ENCODE data around the gene SYNDIG1.

Gene SYNDIG1

DNA sequence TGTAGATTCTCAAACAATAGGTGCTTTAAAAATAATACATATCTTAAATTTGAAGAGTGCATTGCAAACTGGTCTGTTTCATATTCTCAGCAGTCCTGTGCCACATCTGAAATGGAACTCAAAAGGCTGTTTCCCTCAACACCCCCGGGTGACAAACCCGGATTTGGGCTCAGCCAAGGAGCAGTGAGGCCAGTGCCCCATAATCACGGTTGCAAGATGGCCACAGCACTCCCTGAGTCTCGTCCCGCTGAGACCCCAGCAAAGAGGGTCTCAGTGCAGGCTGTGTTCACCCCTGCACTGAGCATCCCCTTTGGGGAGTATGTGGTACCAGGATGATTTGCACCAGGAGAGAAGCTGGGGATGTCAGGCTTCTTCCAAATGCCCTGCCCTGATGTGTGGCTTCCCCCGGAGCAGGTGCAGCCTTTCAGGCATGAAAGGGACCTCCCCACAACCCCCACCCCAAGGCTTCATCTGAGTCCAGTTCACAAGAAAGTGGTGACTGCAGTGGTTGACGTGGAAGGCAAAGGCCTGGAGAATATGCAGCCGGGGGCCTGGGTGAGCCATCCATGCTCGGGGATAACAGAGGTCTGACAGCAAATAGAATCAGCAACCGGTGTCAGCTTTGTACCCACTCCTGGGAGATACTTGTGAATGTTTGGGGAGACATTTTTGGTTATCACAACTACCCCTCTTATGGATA, 202.9 kb downstream of the SYNDIG1 start:
- DNase-seq (ENCODE audit: low read depth in 1 of 2, low spot score in 1 of 2), result no peak
- H3K27me3 ChIP-seq (ENCODE audit: insufficient read depth, poor library complexity, severe bottlenecking), result no peaks in the 10 kb centered on the region
- no peak overlapping the region for H3K27ac ChIP-seq (replicated peaks)
- TF ChIP-seq, protein P1, sequence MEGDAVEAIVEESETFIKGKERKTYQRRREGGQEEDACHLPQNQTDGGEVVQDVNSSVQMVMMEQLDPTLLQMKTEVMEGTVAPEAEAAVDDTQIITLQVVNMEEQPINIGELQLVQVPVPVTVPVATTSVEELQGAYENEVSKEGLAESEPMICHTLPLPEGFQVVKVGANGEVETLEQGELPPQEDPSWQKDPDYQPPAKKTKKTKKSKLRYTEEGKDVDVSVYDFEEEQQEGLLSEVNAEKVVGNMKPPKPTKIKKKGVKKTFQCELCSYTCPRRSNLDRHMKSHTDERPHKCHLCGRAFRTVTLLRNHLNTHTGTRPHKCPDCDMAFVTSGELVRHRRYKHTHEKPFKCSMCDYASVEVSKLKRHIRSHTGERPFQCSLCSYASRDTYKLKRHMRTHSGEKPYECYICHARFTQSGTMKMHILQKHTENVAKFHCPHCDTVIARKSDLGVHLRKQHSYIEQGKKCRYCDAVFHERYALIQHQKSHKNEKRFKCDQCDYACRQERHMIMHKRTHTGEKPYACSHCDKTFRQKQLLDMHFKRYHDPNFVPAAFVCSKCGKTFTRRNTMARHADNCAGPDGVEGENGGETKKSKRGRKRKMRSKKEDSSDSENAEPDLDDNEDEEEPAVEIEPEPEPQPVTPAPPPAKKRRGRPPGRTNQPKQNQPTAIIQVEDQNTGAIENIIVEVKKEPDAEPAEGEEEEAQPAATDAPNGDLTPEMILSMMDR (IDR thresholded peaks at IDR 0.05; ENCODE audit: insufficient read depth, low read length), result no peak
- TF ChIP-seq GABPA (IDR thresholded peaks at IDR 0.05; ENCODE audit: low read depth) (no peak), POLR2AphosphoS5 (IDR thresholded peaks at IDR 0.05; ENCODE audit: low read depth) (no peak)
- TF ChIP-seq, protein P2, sequence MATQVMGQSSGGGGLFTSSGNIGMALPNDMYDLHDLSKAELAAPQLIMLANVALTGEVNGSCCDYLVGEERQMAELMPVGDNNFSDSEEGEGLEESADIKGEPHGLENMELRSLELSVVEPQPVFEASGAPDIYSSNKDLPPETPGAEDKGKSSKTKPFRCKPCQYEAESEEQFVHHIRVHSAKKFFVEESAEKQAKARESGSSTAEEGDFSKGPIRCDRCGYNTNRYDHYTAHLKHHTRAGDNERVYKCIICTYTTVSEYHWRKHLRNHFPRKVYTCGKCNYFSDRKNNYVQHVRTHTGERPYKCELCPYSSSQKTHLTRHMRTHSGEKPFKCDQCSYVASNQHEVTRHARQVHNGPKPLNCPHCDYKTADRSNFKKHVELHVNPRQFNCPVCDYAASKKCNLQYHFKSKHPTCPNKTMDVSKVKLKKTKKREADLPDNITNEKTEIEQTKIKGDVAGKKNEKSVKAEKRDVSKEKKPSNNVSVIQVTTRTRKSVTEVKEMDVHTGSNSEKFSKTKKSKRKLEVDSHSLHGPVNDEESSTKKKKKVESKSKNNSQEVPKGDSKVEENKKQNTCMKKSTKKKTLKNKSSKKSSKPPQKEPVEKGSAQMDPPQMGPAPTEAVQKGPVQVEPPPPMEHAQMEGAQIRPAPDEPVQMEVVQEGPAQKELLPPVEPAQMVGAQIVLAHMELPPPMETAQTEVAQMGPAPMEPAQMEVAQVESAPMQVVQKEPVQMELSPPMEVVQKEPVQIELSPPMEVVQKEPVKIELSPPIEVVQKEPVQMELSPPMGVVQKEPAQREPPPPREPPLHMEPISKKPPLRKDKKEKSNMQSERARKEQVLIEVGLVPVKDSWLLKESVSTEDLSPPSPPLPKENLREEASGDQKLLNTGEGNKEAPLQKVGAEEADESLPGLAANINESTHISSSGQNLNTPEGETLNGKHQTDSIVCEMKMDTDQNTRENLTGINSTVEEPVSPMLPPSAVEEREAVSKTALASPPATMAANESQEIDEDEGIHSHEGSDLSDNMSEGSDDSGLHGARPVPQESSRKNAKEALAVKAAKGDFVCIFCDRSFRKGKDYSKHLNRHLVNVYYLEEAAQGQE (IDR thresholded peaks at IDR 0.05; ENCODE audit: insufficient replicate concordance, low read depth), result no peak
- H3K4me3 ChIP-seq (replicated peaks; ENCODE audit: insufficient read depth, low read length), result no peak overlapping the region

DNA sequence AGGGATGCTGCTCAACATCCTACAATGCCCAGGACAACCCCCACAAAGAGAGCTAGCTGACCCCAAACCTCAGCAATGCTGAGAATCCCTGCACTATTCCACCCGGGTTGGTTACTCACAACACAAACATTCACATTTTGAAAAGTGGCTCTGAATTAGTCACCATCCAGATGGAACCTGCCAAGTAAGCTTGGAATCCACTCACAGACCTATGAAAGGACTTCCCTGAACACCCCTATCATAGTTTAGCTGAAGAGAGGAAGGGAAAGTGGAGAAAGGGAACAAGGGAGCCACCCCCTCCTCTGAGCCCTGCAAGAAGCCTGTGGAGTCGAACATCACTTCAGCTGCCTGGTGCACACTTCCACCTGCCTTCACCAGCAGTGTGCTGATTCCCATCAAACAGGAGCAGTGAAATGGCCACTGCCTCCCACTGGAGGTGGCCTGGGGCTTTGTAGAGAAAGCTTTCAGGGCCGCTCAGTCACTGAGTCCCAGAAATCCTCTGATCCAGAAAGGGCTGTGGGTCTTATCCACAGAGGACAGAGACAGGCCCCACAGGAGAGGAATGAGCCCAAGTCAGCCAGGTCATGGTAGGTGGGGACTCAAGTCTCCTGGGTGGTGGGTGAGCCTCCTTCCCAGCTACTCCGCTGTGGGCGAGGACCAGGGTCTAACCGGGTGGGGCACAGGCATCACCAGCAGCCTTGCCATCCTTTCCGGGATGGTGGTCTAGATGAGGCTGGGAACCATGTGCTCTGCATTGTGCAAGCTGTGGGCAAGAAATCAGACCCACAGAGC, 203.7 kb downstream of the SYNDIG1 start:
- no peak for DNase-seq (ENCODE audit: low read depth in 1 of 2, low spot score in 1 of 2)
- no peak overlapping the region for H3K27ac ChIP-seq (replicated peaks)

More for the DNA sequence above, 203.7 kb downstream of the SYNDIG1 start:
- Histone ChIP-seq H3K4me3 (replicated peaks; ENCODE audit: insufficient read depth, low read length) (no peak overlapping the region), H3K27me3 (ENCODE audit: insufficient read depth, poor library complexity, severe bottlenecking) (no peaks in the 10 kb centered on the region)
- no peak for TF ChIP-seq SPI1 (IDR thresholded peaks at IDR 0.05; ENCODE audit: borderline replicate concordance, low read depth)
- TF ChIP-seq, protein P2 (IDR thresholded peaks at IDR 0.05; ENCODE audit: insufficient replicate concordance, low read depth), result no peak
- no peak for TF ChIP-seq POLR2AphosphoS5 (IDR thresholded peaks at IDR 0.05; ENCODE audit: low read depth)
- no peak for TF ChIP-seq GABPA (IDR thresholded peaks at IDR 0.05; ENCODE audit: low read depth)
- TF ChIP-seq, protein P1 (IDR thresholded peaks at IDR 0.05; ENCODE audit: insufficient read depth, low read length), result no peak
